Measurements from ENCODE around the gene SCNN1B. TPM values are rescaled to one million over a fixed set of nuclear protein-coding genes. Genes with fewer than 3 reads are reported as not detected.

The SCNN1B gene
- total RNA-seq, 1 donor from 2014 or later: 38.3 TPM

GRCh38 chr16:23424292-23424958 is 122.3 kb downstream of the SCNN1B start:
- no peak for TF ChIP-seq CTCF (IDR thresholded peaks at IDR 0.05)
- no peaks in the 10 kb centered on the region for H3K9me3 ChIP-seq
- ATAC-seq: peak; percentile 69 to 76
- peak overlapping the region; percentile 85 for H3K27ac ChIP-seq
- peaks cover 28% of the 10 kb centered on the region for H3K4me1 ChIP-seq
- DNase-seq: peak; percentile 64
- H3K4me3 ChIP-seq: no peak overlapping the region
- H3K27me3 ChIP-seq (ENCODE audit: low read depth): no peaks in the 10 kb centered on the region
- intact Hi-C loops (cut with DNase I): no loop called here
- H3K36me3 ChIP-seq: peaks cover 16% of the 10 kb centered on the region

GRCh38 chr16:23428351-23428750 is 126.2 kb downstream of the SCNN1B start:
- Histone ChIP-seq H3K27me3 (ENCODE audit: low read depth) (no peaks in the 10 kb centered on the region), H3K4me1 (peaks cover 19% of the 10 kb centered on the region), H3K27ac (no peak overlapping the region), H3K36me3 (peaks cover 45% of the 10 kb centered on the region), H3K4me3 (no peak overlapping the region), H3K9me3 (no peaks in the 10 kb centered on the region)
- DNase-seq (no peak), ATAC-seq (no peak)
- no peak for TF ChIP-seq CTCF (IDR thresholded peaks at IDR 0.05)
- intact Hi-C loops (cut with DNase I): no loop called here

Other genes with a start within 250 kb of the SCNN1B start
- gene USP31, start 152.8 kb upstream of the SCNN1B start, total RNA-seq: 13.1 TPM
- 7.6 TPM for gene SCNN1G, start 119.6 kb upstream of the SCNN1B start, total RNA-seq
- 21.3 TPM for gene COG7, start 150.9 kb downstream of the SCNN1B start, total RNA-seq
- 204 TPM for gene GGA2, start 208.2 kb downstream of the SCNN1B start, total RNA-seq

Data from lower lobe of right lung (tissue), 2 donors.